Smooth muscle cell (in vitro differentiated cells): ENCODE results near the gene SMYD4. TPM values are rescaled to one million over a fixed set of nuclear protein-coding genes. Genes with fewer than 3 reads are reported as not detected.
"Not testable (repeated sequence)": the region's sequence is repeated elsewhere in the genome, so short reads cannot be mapped to it uniquely, and the experiment has no call there.

Source experiments
- DNase-seq: peaks from one replicate; lab custom pipeline; 2025; ENCODE audit not compliant: unreplicated experiment; lab: John Stamatoyannopoulos, UW
- H2AFZ ChIP-seq: fragments of 200-600 bp; sonication (generic); 2 replicates; pipeline ENCODE4 v1.6.0; 2016; ENCODE audit warnings: antibody characterized with exemption, low read depth, mild to moderate bottlenecking
- H3F3A ChIP-seq: fragments of 200-600 bp; sonication (generic); 2 replicates; pipeline ENCODE4 v1.6.0; 2017; ENCODE audit warnings: antibody characterized with exemption, low read depth
- H3K27ac ChIP-seq: fragments of 200-600 bp; sonication (generic); 2 replicates; pipeline ENCODE4 v1.5.1; 2016; ENCODE audit warnings: low read depth, mild to moderate bottlenecking
- H3K27me3 ChIP-seq: fragments of 200-600 bp; sonication (generic); 2 replicates; pipeline ENCODE4 v1.6.1; 2016; ENCODE audit warnings: low read depth, mild to moderate bottlenecking
- H3K36me3 ChIP-seq: fragments of 200-600 bp; sonication (generic); 2 replicates; pipeline ENCODE4 v1.5.1; 2016; ENCODE audit warnings: low read depth
- H3K4me1 ChIP-seq: fragments of 200-600 bp; sonication (generic); 2 replicates; pipeline ENCODE4 v1.5.1; 2016; ENCODE audit warnings: low read depth
- H3K4me2 ChIP-seq: fragments of 200-600 bp; sonication (generic); 2 replicates; pipeline ENCODE4 v1.6.0; 2016; ENCODE audit warnings: mild to moderate bottlenecking
- H3K4me3 ChIP-seq: fragments of 200-600 bp; sonication (generic); 2 replicates; pipeline ENCODE4 v1.5.1; 2016; ENCODE audit warnings: mild to moderate bottlenecking
- H3K79me2 ChIP-seq: fragments of 200-600 bp; sonication (generic); 2 replicates; pipeline ENCODE4 v1.6.0; 2016; ENCODE audit warnings: low read depth, mild to moderate bottlenecking
- H3K9ac ChIP-seq: fragments of 200-600 bp; sonication (generic); 2 replicates; pipeline ENCODE4 v1.6.0; 2016; ENCODE audit warnings: low read depth
- H3K9me3 ChIP-seq: fragments of 200-600 bp; sonication (generic); replicated peaks from 2 replicates; pipeline ENCODE4 v1.5.1; 2016; ENCODE audit warnings: low read depth
- H4K20me1 ChIP-seq: fragments of 200-600 bp; sonication (generic); 2 replicates; pipeline ENCODE4 v1.6.0; 2016; ENCODE audit warnings: low read depth
- WGBS: methylation state at CpG from one replicate; pipeline ENCODE4 v1.1.7; 2016; ENCODE audit warnings: low lambda C conversion rate; 5-methylcytosine and 5-hydroxymethylcytosine counted together
- polyA plus RNA-seq: library from polyadenylated mRNA; unstranded; fragments of >200 nt; fragmentation: Nextera tagmentation; extraction: Ambion mirVana; gene quantifications from 2 replicates; pipeline ENCODE4 v1.2.1, GENCODE V29; 2016
- total RNA-seq: library from RNA; depleted of rRNA; stranded (reverse); fragments of >200 nt; gene quantifications from 2 replicates; pipeline ENCODE4 v1.2.3, GENCODE V29; 2014
- TF ChIP-seq, protein P1 (sequence below): fragments of 200-600 bp; sonication (generic); IDR thresholded peaks from 2 replicates; pipeline ENCODE4 v1.5.1; 2017; ENCODE audit warnings: borderline replicate concordance, mild to moderate bottlenecking, antibody characterized with exemption; ENCODE audit not compliant: insufficient read depth, poor library complexity, severe bottlenecking

The SMYD4 gene
- total and polyA plus RNA-seq, 2 experiments from 2014 or later = 9.5 to 11.1 TPM

DNA sequence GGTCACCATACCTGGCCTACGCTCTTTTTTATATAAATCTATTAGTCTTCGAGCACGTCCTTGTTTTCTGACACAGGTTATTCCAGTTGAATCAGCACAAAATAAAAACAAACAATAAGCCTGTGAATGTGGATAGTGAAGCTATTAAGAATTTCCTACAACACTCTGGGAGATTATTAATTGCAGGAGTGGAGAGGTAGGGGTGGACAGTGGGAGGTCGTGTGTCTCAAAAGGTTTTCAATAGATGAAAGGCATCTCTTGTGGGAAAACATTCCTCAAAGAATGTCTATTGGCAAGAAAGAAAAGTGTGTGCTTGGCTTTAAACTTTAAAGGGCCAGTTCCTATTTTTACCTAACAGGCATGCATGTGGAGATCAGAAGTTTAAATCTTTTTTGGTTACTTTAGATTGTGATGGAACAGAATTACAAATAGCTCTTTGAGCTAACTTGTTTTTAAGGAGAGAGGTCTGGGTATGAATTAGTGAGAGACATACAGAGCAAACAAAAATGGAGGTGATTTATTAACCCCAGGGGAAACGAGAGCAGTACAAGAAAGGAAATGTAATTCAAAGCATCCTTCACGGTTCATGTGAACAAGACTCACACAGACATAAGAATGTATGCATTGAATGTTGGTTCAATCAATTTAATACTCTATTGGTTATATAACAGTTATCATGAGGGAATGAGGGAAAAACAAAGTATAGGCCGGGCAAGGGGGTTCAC is 9.0 kb downstream of the SMYD4 start:
- H3K27me3 ChIP-seq = no peaks in the 10 kb centered on the region
- no peaks in the 10 kb centered on the region for H3K4me1 ChIP-seq
- H3K9me3 ChIP-seq = no peaks in the 10 kb centered on the region
- TF ChIP-seq, protein P1, sequence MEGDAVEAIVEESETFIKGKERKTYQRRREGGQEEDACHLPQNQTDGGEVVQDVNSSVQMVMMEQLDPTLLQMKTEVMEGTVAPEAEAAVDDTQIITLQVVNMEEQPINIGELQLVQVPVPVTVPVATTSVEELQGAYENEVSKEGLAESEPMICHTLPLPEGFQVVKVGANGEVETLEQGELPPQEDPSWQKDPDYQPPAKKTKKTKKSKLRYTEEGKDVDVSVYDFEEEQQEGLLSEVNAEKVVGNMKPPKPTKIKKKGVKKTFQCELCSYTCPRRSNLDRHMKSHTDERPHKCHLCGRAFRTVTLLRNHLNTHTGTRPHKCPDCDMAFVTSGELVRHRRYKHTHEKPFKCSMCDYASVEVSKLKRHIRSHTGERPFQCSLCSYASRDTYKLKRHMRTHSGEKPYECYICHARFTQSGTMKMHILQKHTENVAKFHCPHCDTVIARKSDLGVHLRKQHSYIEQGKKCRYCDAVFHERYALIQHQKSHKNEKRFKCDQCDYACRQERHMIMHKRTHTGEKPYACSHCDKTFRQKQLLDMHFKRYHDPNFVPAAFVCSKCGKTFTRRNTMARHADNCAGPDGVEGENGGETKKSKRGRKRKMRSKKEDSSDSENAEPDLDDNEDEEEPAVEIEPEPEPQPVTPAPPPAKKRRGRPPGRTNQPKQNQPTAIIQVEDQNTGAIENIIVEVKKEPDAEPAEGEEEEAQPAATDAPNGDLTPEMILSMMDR = no peak
- no peak overlapping the region for H3K9ac ChIP-seq
- H3K4me3 ChIP-seq = no peak overlapping the region
- H2AFZ ChIP-seq = no peak overlapping the region
- no peaks in the 10 kb centered on the region for H3K36me3 ChIP-seq
- WGBS = 89% methylated on average over 7 of the region's 7 CpGs
- no peaks in the 10 kb centered on the region for H3F3A ChIP-seq
- DNase-seq = no peak
- no peak overlapping the region for H3K27ac ChIP-seq
- no peaks in the 10 kb centered on the region for H4K20me1 ChIP-seq
- peaks cover 5% of the 10 kb centered on the region for H3K79me2 ChIP-seq
- H3K4me2 ChIP-seq = no peak overlapping the region

GRCh38 chr17:1813088-1813487 is 16.6 kb downstream of the SMYD4 start:
- Histone ChIP-seq H2AFZ (no peak overlapping the region), H3K4me3 (no peak overlapping the region), H3K36me3 (no peaks in the 10 kb centered on the region), H3K4me1 (no peaks in the 10 kb centered on the region), H3K9ac (no peak overlapping the region), H3K27me3 (no peaks in the 10 kb centered on the region), H3K79me2 (no peaks in the 10 kb centered on the region), H4K20me1 (no peaks in the 10 kb centered on the region), H3K27ac (no peak overlapping the region), H3F3A (no peaks in the 10 kb centered on the region), H3K4me2 (no peak overlapping the region), H3K9me3 (no peaks in the 10 kb centered on the region)
- TF ChIP-seq, protein P1 = no peak
- DNase-seq = no peak
- WGBS = 77% methylated on average over 5 of the region's 5 CpGs

- H4K20me1 ChIP-seq = no peaks in the 10 kb centered on the region
- H3K4me1 ChIP-seq = no peaks in the 10 kb centered on the region
- no peaks in the 10 kb centered on the region for H3K9me3 ChIP-seq
- H3K36me3 ChIP-seq = no peaks in the 10 kb centered on the region
- H3K4me2 ChIP-seq = no peak overlapping the region
- no peak for DNase-seq
- H3K4me3 ChIP-seq = no peak overlapping the region
- H3K79me2 ChIP-seq = no peaks in the 10 kb centered on the region
- TF ChIP-seq, protein P1 = no peak
- no peak overlapping the region for H3K9ac ChIP-seq
- H3F3A ChIP-seq = no peaks in the 10 kb centered on the region
- no peaks in the 10 kb centered on the region for H3K27me3 ChIP-seq
- no peak overlapping the region for H3K27ac ChIP-seq
- WGBS = 95% methylated on average over 20 of the region's 20 CpGs
- H2AFZ ChIP-seq = no peak overlapping the region
Measured at GRCh38 chr17:1810450-1811103, 19.1 kb downstream of the SMYD4 start.

- H3K4me1 ChIP-seq, H3K79me2 ChIP-seq, H3K4me3 ChIP-seq, DNase-seq, H4K20me1 ChIP-seq, H2AFZ ChIP-seq, H3K36me3 ChIP-seq, H3K9ac ChIP-seq, H3K27ac ChIP-seq, H3F3A ChIP-seq, H3K9me3 ChIP-seq, H3K27me3 ChIP-seq, H3K4me2 ChIP-seq: not testable (repeated sequence)
- 98% methylated on average over 8 of the region's 8 CpGs for WGBS
Measured at GRCh38 chr17:1809815-1810214, 19.9 kb downstream of the SMYD4 start.
